LoVo (cell line): ENCODE measurements around the gene MDGA2.
"Not testable (repeated sequence)": the region's sequence is repeated elsewhere in the genome, so short reads cannot be mapped to it uniquely, and the experiment has no call there.

Experiments used
- DNase-seq: peaks from one replicate; pipeline ENCODE4 v3.0.0-alpha.2; 2016; ENCODE audit warnings: low spot score

MDGA2 gene

GRCh38 chr14:46920542-46920941 is 754.9 kb downstream of the MDGA2 start:
- no peak for DNase-seq

- DNase-seq = not testable (repeated sequence)
These were observed 759.9 kb downstream of the MDGA2 start for GRCh38 chr14:46915539-46915938.

GRCh38 chr14:46902837-46903236 is 772.6 kb downstream of the MDGA2 start:
- DNase-seq = no peak

GRCh38 chr14:46894476-46894875 is 780.9 kb downstream of the MDGA2 start:
- DNase-seq = no peak

GRCh38 chr14:46887144-46887543 is 788.3 kb downstream of the MDGA2 start:
- DNase-seq = no peak

- no peak for DNase-seq
These were observed 789.8 kb downstream of the MDGA2 start for GRCh38 chr14:46885566-46885965.

GRCh38 chr14:46861753-46862152 is 813.7 kb downstream of the MDGA2 start:
- DNase-seq = no peak

- no peak for DNase-seq
These were observed 834.3 kb downstream of the MDGA2 start for GRCh38 chr14:46840944-46841720.

- no peak for DNase-seq
These were observed 855.1 kb downstream of the MDGA2 start for GRCh38 chr14:46820291-46820690.

- no peak for DNase-seq
These were observed 856.3 kb downstream of the MDGA2 start for GRCh38 chr14:46819117-46819516.

GRCh38 chr14:46818147-46818546 is 857.3 kb downstream of the MDGA2 start:
- no peak for DNase-seq

- no peak for DNase-seq
These were observed 882.3 kb downstream of the MDGA2 start for GRCh38 chr14:46793144-46793543.
